GM19099 (cell line): ENCODE data around the gene PTGR2.
A peak's percentile ranks its signal among the peaks of the same experiment; 100 is the strongest.

Experiments
- POLR2A ChIP-seq: IDR thresholded peaks from 3 replicates; pipeline ENCODE4 v1.6.1; 2011; ENCODE audit warnings: low read depth; ENCODE audit not compliant: insufficient read length; ENCODE audit errors: extremely low read depth

Gene PTGR2

GRCh38 chr14:73870525-73871235 is 19.0 kb downstream of the PTGR2 start:
- no peak for TF ChIP-seq POLR2A

DNA sequence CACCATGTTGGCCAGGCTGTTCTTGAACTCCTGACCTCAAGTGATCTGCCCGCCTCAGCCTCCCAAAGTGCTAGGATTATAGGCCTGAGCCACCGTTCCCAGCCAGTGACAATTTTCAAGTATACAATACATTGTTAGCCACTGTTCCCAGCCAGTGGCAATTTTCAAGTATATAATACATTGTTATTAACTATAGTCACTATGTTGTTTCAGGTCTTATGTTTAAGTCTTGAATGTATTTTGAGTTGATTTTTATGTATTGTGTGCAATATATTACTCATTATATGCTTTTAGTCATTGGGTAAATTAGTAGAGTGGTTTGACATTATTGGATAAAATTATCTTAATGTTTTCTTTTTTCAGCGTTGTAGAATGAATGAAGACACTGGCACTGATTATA is 22.0 kb downstream of the PTGR2 start:
- TF ChIP-seq POLR2A, result no peak

DNA sequence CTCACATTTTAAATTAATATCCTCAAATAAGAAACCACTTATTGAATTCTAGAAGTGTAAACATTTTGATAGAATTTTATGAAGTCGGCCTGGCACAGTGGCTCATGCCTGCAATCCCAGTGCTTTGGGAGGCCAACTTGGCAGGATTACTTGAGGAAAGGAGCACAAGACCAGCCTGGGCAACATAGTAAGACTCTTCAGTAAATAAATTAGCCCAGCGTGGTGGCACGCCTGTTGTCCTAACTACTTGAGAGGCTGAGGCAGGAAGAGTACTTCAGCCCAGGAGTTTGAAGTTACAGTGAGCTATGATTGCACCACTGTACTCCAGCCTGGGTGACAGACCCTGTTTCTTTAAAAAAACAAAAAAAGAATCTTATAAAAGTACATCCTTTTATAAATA is 26.2 kb downstream of the PTGR2 start:
- no peak for TF ChIP-seq POLR2A

DNA sequence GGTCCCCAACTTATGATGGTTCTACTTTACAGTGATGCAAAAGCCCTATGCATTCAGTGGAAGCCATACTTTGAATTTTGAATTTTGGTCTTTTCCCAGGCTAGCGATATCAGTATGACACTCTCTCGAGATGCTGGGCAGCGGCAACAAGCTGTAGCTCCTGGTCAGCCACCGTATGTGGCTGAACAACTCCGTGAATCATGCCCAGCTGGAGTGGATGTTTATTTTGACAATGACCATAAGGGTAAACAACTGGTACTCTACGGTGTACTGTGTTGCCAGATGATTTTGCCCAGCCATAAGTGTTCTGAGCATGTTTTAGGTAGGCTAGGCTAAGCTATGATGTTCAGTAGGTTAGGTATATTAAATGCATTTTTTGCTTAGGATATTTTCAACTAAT is 26.8 kb downstream of the PTGR2 start:
- TF ChIP-seq POLR2A, result no peak

GRCh38 chr14:73879027-73879426 is 27.4 kb downstream of the PTGR2 start:
- no peak for TF ChIP-seq POLR2A

- no peak for TF ChIP-seq POLR2A
These were observed 33.0 kb downstream of the PTGR2 start for GRCh38 chr14:73884438-73885190.

- peak; percentile 86 for TF ChIP-seq POLR2A
These were observed 35.1 kb downstream of the PTGR2 start, which contains the start of gene ZNF410 for GRCh38 chr14:73886449-73887317. Gene ZNF410, plus strand, starts transcription at chr14:73886859. Its CDS starts 5,317 bp downstream, at chr14:73892176.

GRCh38 chr14:73887318-73887616 is 35.6 kb downstream of the PTGR2 start:
- no peak for TF ChIP-seq POLR2A

DNA sequence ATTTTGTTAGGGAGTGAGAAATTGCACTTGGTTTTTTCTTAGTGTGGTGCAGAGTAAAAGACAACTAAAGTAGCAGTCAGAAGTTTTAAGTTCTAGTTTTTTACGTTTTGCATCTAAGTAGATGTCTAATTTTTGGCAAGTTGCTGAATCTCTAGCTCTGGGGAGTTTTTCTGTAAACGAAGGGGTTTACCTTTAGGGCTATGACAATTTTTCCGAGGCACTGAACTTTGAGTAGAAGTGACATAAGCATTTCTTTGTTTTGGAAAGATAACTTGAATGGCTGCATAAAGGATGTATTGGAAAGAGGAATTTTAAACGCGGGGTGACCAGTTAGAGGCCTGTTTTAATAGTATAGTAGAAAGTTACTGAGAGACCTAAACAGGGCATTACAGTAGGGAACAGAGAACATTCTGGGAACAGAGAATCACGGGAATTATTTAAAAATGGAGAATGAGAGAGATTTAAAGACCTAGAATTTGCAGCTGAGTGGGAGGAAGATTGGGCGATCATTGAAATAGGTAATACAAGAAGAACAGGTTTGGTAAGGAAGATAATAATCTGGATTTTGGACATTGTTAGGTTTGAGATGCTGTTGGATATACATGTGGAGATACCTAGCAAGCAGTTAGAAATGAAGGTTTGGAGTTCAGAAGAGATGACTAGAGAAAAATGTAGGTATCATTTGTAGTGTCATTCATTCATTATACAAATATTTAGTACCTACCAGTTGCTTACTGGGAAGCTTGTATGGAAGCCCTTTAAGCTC is 36.2 kb downstream of the PTGR2 start:
- TF ChIP-seq POLR2A, result no peak

DNA sequence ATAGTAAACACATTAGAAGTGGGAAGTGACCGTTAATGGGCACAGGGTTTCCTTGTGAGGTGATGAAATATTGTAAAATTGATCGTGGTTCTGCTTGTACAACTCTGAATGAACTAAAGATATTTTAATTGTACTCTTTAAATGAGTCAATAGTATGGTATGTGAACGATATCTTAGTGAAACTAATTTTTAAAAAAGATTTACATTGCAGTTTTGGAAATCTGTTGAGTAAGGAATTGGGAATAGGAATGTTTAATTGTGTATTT is 36.8 kb downstream of the PTGR2 start:
- no peak for TF ChIP-seq POLR2A

- no peak for TF ChIP-seq POLR2A
These were observed 37.3 kb downstream of the PTGR2 start for GRCh38 chr14:73888971-73889370.

DNA sequence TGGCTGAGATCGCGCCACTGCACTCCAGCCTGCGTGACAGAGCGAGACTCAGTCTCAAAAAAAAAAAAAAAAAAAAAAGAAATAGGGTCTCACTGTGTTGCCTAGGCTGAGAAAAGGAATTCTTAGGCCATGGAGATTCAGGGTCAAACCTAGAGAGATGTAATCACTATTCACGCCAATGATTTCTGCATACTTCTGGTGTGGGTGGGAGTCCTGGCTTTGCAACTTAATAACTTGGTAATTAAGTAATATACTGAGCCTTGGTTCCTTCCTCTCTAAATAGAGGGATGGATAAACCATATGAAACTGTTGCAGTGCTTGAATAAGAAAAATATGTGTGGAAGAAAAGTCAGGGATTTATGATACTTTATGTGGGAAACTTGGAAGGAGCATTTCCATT is 37.7 kb downstream of the PTGR2 start:
- no peak for TF ChIP-seq POLR2A

- no peak for TF ChIP-seq POLR2A
These were observed 44.3 kb downstream of the PTGR2 start for GRCh38 chr14:73895939-73896338.

DNA sequence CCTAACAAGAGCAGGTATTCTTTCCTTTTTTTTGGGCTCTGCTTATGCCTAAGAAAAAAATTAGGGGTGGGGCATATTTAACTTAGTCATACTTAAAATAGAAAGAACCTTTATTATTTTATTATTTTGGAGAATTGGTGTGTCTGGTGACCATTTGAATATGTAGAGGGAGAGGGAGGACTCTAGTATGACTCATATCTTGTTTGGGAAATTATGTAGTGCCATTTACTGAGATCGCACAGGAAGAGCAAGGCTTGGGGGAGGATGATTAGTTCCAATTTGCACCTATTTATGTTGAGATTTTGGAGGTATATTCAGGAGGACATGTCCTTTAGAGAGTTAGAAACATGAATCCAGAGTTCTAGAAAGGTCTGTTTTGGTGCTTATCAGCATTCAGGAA is 44.9 kb downstream of the PTGR2 start:
- no peak for TF ChIP-seq POLR2A

DNA sequence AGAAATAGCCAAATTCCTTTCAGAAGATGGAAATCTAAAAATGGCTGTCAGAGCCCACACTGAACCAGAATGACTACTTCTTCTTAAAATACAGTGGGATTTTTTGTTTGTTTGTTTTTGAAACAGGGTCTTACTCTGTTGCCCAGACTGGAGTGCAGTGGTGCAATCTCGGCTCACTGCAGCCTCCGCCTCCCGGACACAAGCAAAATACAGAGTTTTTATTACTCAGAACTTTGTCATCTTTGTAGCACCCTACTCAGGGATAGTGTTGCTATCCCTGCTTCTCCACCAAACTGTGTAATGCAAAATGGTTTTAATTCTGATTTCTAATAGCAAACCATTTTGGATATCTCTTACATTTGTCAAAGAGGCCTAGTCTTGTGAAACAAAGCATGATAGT is 51.4 kb downstream of the PTGR2 start:
- TF ChIP-seq POLR2A, result no peak
